GM23338 (cell line): ENCODE results near the gene TANC2. TPM values are rescaled to one million over a fixed set of nuclear protein-coding genes. Genes with fewer than 3 reads are reported as not detected.
A peak's percentile ranks its signal among the peaks of the same experiment; 100 is the strongest.

Source experiments
- ATAC-seq: fragments of 200-7000 bp; cut with Tn5 transposase; 3 replicates; pipeline ENCODE4 v1.9.1; 2020
- DNase-seq: peaks from one replicate; pipeline ENCODE4 v3.0.0-alpha.2; 2015; ENCODE audit warnings: low spot score
- H2AFZ ChIP-seq: fragments of 200-600 bp; sonication (generic); 2 replicates; pipeline ENCODE4 v1.8.0; 2016; ENCODE audit warnings: antibody characterized with exemption, mild to moderate bottlenecking, moderate library complexity
- H3F3A ChIP-seq: fragments of 200-600 bp; sonication (generic); replicated peaks from 2 replicates; pipeline ENCODE4 v1.8.0; 2017; ENCODE audit warnings: antibody characterized with exemption, mixed run types, low read depth
- H3K27ac ChIP-seq: fragments of 200-600 bp; sonication (generic); 2 replicates; pipeline ENCODE4 v1.6.1; 2016; ENCODE audit warnings: low read depth
- H3K27me3 ChIP-seq: fragments of 200-600 bp; sonication (generic); 2 replicates; pipeline ENCODE4 v1.8.0; 2016; ENCODE audit warnings: mild to moderate bottlenecking, mixed run types, moderate library complexity; ENCODE audit not compliant: insufficient read depth
- H3K36me3 ChIP-seq: fragments of 200-600 bp; sonication (generic); 2 replicates; pipeline ENCODE4 v1.8.0; 2016; ENCODE audit warnings: mild to moderate bottlenecking; ENCODE audit not compliant: insufficient read depth
- H3K4me1 ChIP-seq: fragments of 200-600 bp; sonication (generic); 2 replicates; pipeline ENCODE4 v1.8.0; 2016; ENCODE audit warnings: mild to moderate bottlenecking, moderate library complexity; ENCODE audit not compliant: insufficient read depth
- H3K4me2 ChIP-seq: fragments of 200-600 bp; sonication (generic); 2 replicates; pipeline ENCODE4 v1.7.1; 2017; ENCODE audit warnings: mixed run types
- H3K4me3 ChIP-seq: fragments of 200-600 bp; sonication (generic); 2 replicates; pipeline ENCODE4 v1.6.1; 2016; ENCODE audit warnings: mixed run types
- H3K79me2 ChIP-seq: fragments of 200-600 bp; sonication (generic); replicated peaks from 2 replicates; pipeline ENCODE4 v1.8.0; 2017; ENCODE audit warnings: mild to moderate bottlenecking; ENCODE audit not compliant: insufficient read depth
- H3K9me2 ChIP-seq: fragments of 200-600 bp; sonication (generic); 2 replicates; pipeline ENCODE4 v1.8.0; 2017; ENCODE audit not compliant: insufficient read depth
- H4K20me1 ChIP-seq: fragments of 200-600 bp; sonication (generic); replicated peaks from 2 replicates; pipeline ENCODE4 v1.8.0; 2017; ENCODE audit warnings: mild to moderate bottlenecking; ENCODE audit not compliant: insufficient read depth
- H3K27ac Mint-ChIP-seq: 2 replicates; pipeline ENCODE4 v1.8.0; 2020; ENCODE audit warnings: inconsistent platforms, mild to moderate bottlenecking, moderate library complexity, mixed read lengths
- H3K27me3 Mint-ChIP-seq: 3 replicates; pipeline ENCODE4 v1.8.0; 2022; ENCODE audit warnings: low read depth, mild to moderate bottlenecking, moderate library complexity, mixed read lengths, inconsistent platforms; ENCODE audit not compliant: insufficient read depth, poor library complexity
- H3K36me3 Mint-ChIP-seq: 3 replicates; pipeline ENCODE4 v1.8.0; 2021; ENCODE audit warnings: low read depth, mild to moderate bottlenecking, inconsistent platforms, moderate library complexity, mixed read lengths
- H3K4me1 Mint-ChIP-seq: 3 replicates; pipeline ENCODE4 v1.8.0; 2020; ENCODE audit warnings: mild to moderate bottlenecking, inconsistent platforms, mixed read lengths
- H3K4me3 Mint-ChIP-seq: 3 replicates; pipeline ENCODE4 v1.8.0; 2021; ENCODE audit warnings: moderate library complexity, mild to moderate bottlenecking, inconsistent platforms, mixed read lengths
- H3K9me3 Mint-ChIP-seq: 3 replicates; pipeline ENCODE4 v1.8.0; 2020; ENCODE audit warnings: moderate library complexity, mild to moderate bottlenecking, inconsistent platforms, mixed read lengths
- CREB1 ChIP-seq: fragments of 250-450 bp; sonication (Bioruptor Pico); IDR thresholded peaks from 2 replicates; pipeline ENCODE4 v1.5.0; 2020; ENCODE audit warnings: low read depth, mild to moderate bottlenecking, moderate library complexity
- EZH2phosphoT487 ChIP-seq: fragments of 200-600 bp; sonication (generic); IDR thresholded peaks from one replicate; pipeline ENCODE4 v1.8.1; 2018; ENCODE audit warnings: antibody characterized with exemption; ENCODE audit not compliant: unreplicated experiment
- NANOG ChIP-seq: IDR thresholded peaks from 2 replicates; pipeline ENCODE4 v1.6.1; 2016; ENCODE audit warnings: antibody characterized with exemption, borderline replicate concordance
- POLR2AphosphoS5 ChIP-seq: IDR thresholded peaks from 2 replicates; pipeline ENCODE4 v1.6.1; 2016; ENCODE audit warnings: antibody characterized with exemption, low read depth
- STAT1 ChIP-seq: IDR thresholded peaks from one replicate; pipeline ENCODE4 v1.6.1; 2016; ENCODE audit warnings: antibody characterized with exemption; ENCODE audit not compliant: unreplicated experiment
- long read RNA-seq: library from polyadenylated mRNA; unstranded; transcript quantifications from one replicate; pipeline ENCODE4 v2.0.0, GENCODE V29; 2020; ENCODE audit not compliant: unreplicated experiment
- polyA plus RNA-seq: library from polyadenylated mRNA; unstranded; fragments of >200 nt; fragmentation: Nextera tagmentation; extraction: Ambion mirVana; gene quantifications from 2 replicates; pipeline ENCODE4 v1.2.1, GENCODE V29; 2016
- total RNA-seq: library from RNA; depleted of rRNA; stranded (reverse); fragments of >200 nt; shearing (Covaris generic); gene quantifications from 2 replicates; pipeline ENCODE4 v1.2.3, GENCODE V29; 2014; rRNA removed
- TF ChIP-seq, protein P1 (sequence below): IDR thresholded peaks from one replicate; pipeline ENCODE4 v1.6.1; 2018; ENCODE audit warnings: antibody characterized with exemption; ENCODE audit not compliant: unreplicated experiment

The TANC2 gene
- 4.7 and 5.9 TPM in 2 replicates for total RNA-seq
- 1.5 and 1.7 TPM in 2 replicates for polyA plus RNA-seq
- long read RNA-seq, partial matches to known transcripts = 0 of 1 reads
- long read RNA-seq, other reads (novel, unspliced or antisense) = 1 of 1 reads

DNA sequence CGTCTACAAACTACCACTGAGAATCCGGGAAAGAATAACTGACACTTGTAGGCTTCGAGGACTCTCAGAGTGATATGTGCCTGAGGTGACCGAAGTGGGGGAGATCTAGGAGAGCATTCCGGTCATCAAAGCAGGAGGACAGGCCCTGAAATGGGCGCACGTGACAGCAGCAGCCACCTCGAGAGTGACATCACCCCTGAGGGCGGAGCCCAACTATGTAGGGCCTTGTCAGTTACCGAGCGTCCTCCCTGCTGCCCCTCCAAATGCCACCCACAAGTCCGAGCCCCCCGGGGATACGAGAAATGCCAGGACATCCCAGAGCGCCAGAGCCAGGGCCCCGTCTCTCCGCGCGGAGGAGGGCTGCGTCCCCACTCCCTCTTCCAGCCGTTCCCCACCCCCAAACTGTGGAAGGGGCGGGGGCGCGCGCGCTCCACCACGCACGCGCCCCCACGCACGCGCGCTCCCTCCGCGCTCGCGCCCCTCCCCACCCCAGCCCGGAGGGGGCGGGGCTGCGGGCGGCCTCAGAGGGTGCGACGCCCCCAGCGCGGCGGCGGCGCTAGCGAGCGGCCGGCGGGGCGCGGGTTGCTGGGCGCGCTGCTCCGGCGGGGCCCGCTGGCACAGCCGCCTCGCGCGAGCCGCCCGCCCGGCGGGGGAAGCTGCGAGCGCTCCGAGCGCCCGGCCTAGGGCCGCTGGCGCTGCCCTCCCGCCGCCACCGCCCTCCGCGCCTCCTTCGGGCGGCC lies at the start of gene TANC2:
TANC2 (plus strand) TSS at position 550 of the 740 bp plus-strand sequence. CDS start 43,325 bp downstream, outside the sequence.
- H3K36me3 ChIP-seq = no peaks in the 10 kb centered on the region
- Mint-ChIP-seq H3K9me3 (no peaks in the 10 kb centered on the region), H3K36me3 (no peaks in the 10 kb centered on the region), H3K4me1 (peaks cover 29% of the 10 kb centered on the region), H3K27ac (no peak within 1 kb of the TSS), H3K4me3 (peak within 1 kb of the TSS; percentile 92), H3K27me3 (peaks cover 20% of the 10 kb centered on the region)
- 0 out of 2 replicates have a peak, but pooled peaks cover 3% of the 10 kb centered on the region for H3F3A ChIP-seq
- peaks cover 17% of the 10 kb centered on the region for H3K4me1 ChIP-seq
- H4K20me1 ChIP-seq = no peaks in the 10 kb centered on the region; the same call in 1 of the 2 replicates
- peak; percentile 43; the same call in 1 of the 2 replicates for TF ChIP-seq CREB1 (CRISPR knock-in tag)
- no peak for TF ChIP-seq EZH2phosphoT487
- peak; percentile 88 for DNase-seq
- peak within 1 kb of the TSS; percentile 76 for H3K4me3 ChIP-seq
- ATAC-seq = peak; percentile 72
- H3K9me2 ChIP-seq = no peaks in the 10 kb centered on the region
- no peaks in the 10 kb centered on the region; the same call in none of the 2 replicates for H3K79me2 ChIP-seq
- H2AFZ ChIP-seq = peak within 1 kb of the TSS; percentile 94
- H3K27ac ChIP-seq = no peak within 1 kb of the TSS
- H3K27me3 ChIP-seq = peaks cover 36% of the 10 kb centered on the region
- H3K4me2 ChIP-seq = peak within 1 kb of the TSS; percentile 94

DNA sequence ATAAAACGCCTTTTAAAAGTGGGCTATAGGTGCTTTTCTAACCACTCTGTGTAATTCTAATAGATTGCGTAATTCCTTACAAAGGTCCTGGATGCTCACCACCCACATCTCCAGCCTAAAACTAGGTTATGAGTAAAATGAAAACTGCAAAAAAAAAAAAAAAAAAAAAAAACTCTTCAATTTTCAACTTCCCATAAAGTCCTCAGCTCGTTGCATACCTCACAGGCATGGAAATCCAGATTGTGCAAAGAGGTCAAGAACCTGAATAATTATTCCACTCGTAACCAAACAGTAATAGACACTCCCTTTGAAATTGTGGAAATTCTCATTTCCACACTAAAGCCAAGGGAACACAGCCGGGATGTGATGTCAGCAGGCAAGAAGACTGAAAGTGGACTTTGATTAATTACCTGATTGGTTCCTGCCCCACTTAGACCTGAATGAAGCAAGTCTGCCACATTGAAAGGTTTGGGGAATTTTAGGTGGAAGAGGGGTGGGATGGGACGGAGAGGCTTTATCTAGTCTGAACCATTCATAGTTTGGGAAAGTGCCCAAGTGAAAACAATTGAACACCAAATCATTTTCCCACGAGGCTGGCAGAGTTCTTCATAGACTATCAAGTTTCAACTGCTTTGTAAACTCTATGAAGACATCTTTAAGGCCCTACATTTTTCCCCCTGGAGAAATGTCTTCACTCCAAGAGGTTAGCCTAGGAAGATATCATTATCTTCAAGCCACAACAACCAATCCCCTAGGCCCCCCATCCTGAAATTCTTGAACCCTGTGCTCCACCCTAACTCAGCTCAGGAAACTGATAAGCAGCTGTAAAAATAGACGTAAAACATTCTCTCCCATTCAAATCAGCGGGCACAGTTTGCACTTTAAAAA lies 49.1 kb upstream of the TANC2 start:
- ATAC-seq (no peak), DNase-seq (no peak)
- H2AFZ ChIP-seq = 0 out of 2 replicates have a peak overlapping the region, but pooled peaks have one; percentile 6
- Mint-ChIP-seq H3K27ac (no peak overlapping the region), H3K27me3 (peaks cover 5% of the 10 kb centered on the region), H3K36me3 (0 out of 3 replicates have a peak, but pooled peaks cover 2% of the 10 kb centered on the region), H3K9me3 (0 out of 3 replicates have a peak, but pooled peaks cover 2% of the 10 kb centered on the region), H3K4me1 (no peaks in the 10 kb centered on the region), H3K4me3 (no peak overlapping the region)
- H3K36me3 ChIP-seq = no peaks in the 10 kb centered on the region
- H3K4me2 ChIP-seq = no peak overlapping the region
- H3K4me1 ChIP-seq = no peaks in the 10 kb centered on the region
- no peaks in the 10 kb centered on the region for H3K9me2 ChIP-seq
- no peaks in the 10 kb centered on the region for H3F3A ChIP-seq
- H3K27ac ChIP-seq = no peak overlapping the region
- no peaks in the 10 kb centered on the region for H4K20me1 ChIP-seq
- TF ChIP-seq EZH2phosphoT487 = no peak
- TF ChIP-seq NANOG = no peak
- TF ChIP-seq POLR2AphosphoS5 = no peak
- TF ChIP-seq CREB1 (CRISPR knock-in tag) = no peak
- no peak for TF ChIP-seq STAT1
- H3K79me2 ChIP-seq = no peaks in the 10 kb centered on the region
- H3K4me3 ChIP-seq = no peak overlapping the region
- H3K27me3 ChIP-seq = no peaks in the 10 kb centered on the region

DNA sequence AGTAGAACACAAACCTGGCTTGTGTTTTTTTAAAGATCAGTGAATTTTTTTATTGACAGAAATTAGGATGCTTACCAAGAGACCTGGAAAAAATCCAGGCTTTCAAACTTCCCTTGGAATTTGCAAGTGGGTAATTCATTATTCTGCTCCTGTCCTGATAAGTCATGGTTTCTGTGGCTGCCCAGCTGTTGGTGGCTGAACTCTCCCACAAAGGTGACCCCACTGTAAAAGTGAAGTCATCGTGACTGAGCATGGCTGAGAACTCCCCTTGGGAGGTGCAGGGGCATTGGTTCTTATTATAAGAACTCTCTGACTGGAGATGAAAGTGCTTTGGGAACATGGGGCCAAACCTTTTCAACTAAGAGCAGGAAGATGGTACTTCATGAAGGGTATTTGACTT lies 46.6 kb upstream of the TANC2 start:
- H3K4me3 ChIP-seq = no peak overlapping the region
- no peaks in the 10 kb centered on the region for H3K36me3 ChIP-seq
- no peaks in the 10 kb centered on the region for H4K20me1 ChIP-seq
- no peaks in the 10 kb centered on the region for H3K27me3 ChIP-seq
- H3K27ac Mint-ChIP-seq = no peak overlapping the region
- H3K4me1 ChIP-seq = no peaks in the 10 kb centered on the region
- peaks cover 5% of the 10 kb centered on the region for H3K27me3 Mint-ChIP-seq
- no peaks in the 10 kb centered on the region for H3K36me3 Mint-ChIP-seq
- H2AFZ ChIP-seq = no peak overlapping the region
- H3K27ac ChIP-seq = no peak overlapping the region
- H3F3A ChIP-seq = no peaks in the 10 kb centered on the region
- DNase-seq (no peak), ATAC-seq (no peak)
- no peaks in the 10 kb centered on the region for H3K4me1 Mint-ChIP-seq
- no peak overlapping the region for H3K4me3 Mint-ChIP-seq
- H3K9me3 Mint-ChIP-seq = no peaks in the 10 kb centered on the region
- H3K4me2 ChIP-seq = no peak overlapping the region
- H3K9me2 ChIP-seq = no peaks in the 10 kb centered on the region
- H3K79me2 ChIP-seq = no peaks in the 10 kb centered on the region
- TF ChIP-seq, protein P1, sequence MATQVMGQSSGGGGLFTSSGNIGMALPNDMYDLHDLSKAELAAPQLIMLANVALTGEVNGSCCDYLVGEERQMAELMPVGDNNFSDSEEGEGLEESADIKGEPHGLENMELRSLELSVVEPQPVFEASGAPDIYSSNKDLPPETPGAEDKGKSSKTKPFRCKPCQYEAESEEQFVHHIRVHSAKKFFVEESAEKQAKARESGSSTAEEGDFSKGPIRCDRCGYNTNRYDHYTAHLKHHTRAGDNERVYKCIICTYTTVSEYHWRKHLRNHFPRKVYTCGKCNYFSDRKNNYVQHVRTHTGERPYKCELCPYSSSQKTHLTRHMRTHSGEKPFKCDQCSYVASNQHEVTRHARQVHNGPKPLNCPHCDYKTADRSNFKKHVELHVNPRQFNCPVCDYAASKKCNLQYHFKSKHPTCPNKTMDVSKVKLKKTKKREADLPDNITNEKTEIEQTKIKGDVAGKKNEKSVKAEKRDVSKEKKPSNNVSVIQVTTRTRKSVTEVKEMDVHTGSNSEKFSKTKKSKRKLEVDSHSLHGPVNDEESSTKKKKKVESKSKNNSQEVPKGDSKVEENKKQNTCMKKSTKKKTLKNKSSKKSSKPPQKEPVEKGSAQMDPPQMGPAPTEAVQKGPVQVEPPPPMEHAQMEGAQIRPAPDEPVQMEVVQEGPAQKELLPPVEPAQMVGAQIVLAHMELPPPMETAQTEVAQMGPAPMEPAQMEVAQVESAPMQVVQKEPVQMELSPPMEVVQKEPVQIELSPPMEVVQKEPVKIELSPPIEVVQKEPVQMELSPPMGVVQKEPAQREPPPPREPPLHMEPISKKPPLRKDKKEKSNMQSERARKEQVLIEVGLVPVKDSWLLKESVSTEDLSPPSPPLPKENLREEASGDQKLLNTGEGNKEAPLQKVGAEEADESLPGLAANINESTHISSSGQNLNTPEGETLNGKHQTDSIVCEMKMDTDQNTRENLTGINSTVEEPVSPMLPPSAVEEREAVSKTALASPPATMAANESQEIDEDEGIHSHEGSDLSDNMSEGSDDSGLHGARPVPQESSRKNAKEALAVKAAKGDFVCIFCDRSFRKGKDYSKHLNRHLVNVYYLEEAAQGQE = no peak
- TF ChIP-seq CREB1 (CRISPR knock-in tag) (no peak), STAT1 (no peak)
